Measurements from ENCODE around the gene PPP2R3C.
A peak's percentile ranks its signal among the peaks of the same experiment; 100 is the strongest.
"Not testable (repeated sequence)": the region's sequence is repeated elsewhere in the genome, so short reads cannot be mapped to it uniquely, and the experiment has no call there.

PPP2R3C gene

DNA sequence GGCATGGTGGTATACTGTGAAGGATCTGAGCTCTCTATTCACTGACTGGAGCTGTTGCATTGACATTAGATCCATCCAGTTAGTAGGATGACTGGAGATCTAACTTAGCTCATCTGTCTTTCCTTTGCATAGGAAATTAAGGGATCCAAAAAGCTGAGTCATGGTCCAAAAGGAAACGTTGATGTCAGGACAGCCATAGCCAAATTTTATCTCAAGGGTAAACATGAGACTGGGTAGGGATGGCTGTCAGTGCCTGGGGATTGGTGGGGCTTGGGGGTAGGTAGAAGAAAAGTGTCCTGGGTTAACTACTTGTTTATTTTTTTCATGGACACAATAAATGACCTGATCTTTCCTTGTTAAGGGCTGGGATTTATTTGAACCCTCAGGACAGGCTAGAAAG lies 71.1 kb downstream of the PPP2R3C start:
- DNase-seq: no peak

DNA sequence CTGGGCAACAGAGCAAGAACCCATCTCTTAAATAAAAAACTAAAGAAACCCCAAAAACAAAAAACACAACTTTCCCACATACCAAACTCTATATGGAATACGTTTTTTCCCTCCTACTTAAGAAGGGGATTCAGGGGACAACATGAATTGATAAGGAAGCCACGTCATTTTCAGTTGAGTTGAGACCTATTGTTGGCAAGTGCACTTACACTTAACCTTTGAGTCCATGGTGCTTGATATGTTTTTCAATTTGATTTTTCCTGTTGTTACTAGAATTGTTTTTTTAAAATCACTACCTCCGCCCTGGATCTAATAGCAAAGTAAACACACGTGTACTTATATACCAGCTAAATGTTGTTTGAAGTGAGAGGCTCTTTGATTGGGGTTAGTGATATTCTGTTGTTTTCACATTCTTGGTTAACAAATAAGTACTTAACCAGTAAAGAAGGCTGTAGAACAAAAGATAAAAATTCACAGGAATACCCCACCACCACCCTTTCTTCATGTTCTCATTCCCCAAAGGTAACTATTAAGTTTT lies 73.7 kb downstream of the PPP2R3C start:
- no peak for DNase-seq

- no peak for DNase-seq
Observed at GRCh38 chr14:35046751-35047536, 74.8 kb downstream of the PPP2R3C start.

- peak; percentile 90 for DNase-seq
Observed at GRCh38 chr14:35046048-35046750, 75.6 kb downstream of the PPP2R3C start, which contains the start of gene FAM177A1. Gene FAM177A1 (plus strand): TSS chr14:35046272. CDS start chr14:35046464, 192 bp downstream.

GRCh38 chr14:35045798-35046047 lies 76.1 kb downstream of the PPP2R3C start:
- DNase-seq: no peak

DNA sequence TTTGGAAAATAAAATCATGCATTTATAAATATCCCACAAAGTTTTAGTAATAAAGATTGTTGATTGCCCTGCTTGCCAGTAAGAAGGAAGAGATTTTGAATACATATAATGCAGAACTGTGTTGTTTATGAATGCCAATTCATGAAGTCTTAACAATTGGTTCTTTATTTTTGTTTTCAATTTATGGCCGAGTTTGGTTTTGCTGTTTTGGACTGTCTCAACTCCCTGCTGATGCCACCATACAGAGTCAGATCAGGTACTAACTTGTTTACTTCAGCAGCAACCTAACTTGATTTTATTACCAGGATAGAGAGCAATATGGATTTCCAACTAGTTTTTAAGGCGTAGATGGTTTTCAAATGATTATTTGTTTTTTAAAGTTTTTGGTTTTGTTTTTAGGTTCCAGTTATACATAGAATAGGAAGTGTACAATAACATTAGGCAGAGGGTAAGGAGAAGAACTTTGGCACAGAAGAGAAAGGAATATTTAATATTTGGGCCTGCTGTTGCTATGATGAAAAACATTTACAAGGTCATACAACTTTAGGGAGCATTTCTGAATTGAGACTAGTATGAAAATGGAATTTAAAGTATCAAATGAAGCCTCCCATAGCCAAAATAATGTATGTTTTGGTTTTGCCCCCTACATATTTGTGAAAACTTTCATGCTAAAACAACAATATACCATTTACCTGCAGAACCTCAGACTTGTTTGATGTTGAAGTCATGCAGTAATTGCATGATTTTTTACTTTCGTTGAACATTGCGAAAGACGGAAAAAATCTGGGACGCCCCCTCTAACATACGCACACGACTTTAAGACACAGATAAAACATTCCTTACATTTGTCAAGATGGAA lies 76.6 kb downstream of the PPP2R3C start:
- DNase-seq: no peak

GRCh38 chr14:35043046-35043445 lies 78.7 kb downstream of the PPP2R3C start:
- DNase-seq: no peak

DNA sequence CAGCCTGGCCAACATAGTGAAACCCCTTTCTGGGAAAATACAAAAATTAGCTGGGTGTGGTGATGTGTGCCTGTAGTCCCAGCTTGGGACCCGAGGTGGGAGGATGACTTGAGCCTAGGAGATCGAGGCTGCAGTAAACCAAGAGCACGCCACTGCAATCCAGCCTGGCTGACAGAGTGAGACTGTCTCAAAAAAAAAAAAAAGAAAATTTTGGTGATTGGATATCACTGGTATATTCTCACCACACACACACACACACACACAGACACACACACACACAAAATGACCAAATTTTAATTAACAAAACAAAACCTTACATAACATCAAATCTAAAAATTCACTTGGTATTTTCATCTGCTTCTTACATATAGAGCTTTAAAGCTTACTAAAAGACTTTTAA lies 79.2 kb downstream of the PPP2R3C start:
- no peak for DNase-seq

- DNase-seq: not testable (repeated sequence)
Observed at GRCh38 chr14:35038312-35038711, 83.5 kb downstream of the PPP2R3C start.
